GM18508 (cell line): ENCODE measurements around the gene CASKIN2.
"Not testable (repeated sequence)": the region's sequence is repeated elsewhere in the genome, so short reads cannot be mapped to it uniquely, and the experiment has no call there.

ENCODE experiments used
- ATAC-seq: cut with Tn5 transposase; IDR thresholded peaks from one replicate; pipeline ENCODE4 v1.9.1; 2021; ENCODE audit warnings: moderate number of reproducible peaks; ENCODE audit not compliant: insufficient read depth, unreplicated experiment

CASKIN2 gene

GRCh38 chr17:75492555-75493168, 22.7 kb downstream of the CASKIN2 start:
- no peak for ATAC-seq

DNA sequence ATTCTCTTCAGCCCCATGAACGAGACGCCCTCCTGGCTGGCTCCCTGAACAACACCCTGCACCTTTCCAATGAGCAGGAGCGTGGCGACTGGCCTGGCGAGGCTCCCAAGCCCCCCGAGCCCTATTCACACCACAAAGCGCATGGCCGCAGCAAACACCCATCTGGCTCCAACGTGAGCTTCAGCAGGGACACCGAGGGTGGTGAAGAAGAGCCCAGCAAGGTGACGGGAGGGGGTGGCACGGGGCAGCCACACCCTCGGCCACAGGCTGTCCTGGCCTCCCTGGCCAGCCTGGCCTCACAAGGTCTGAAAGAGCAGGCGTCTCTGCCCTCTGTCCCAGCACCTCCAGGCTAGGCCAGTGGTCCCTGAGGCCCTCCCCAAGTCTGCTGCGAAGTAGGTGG, 23.7 kb downstream of the CASKIN2 start:
- ATAC-seq, result no peak

- ATAC-seq, result no peak
Measured at GRCh38 chr17:75490953-75491649, 24.2 kb downstream of the CASKIN2 start.

DNA sequence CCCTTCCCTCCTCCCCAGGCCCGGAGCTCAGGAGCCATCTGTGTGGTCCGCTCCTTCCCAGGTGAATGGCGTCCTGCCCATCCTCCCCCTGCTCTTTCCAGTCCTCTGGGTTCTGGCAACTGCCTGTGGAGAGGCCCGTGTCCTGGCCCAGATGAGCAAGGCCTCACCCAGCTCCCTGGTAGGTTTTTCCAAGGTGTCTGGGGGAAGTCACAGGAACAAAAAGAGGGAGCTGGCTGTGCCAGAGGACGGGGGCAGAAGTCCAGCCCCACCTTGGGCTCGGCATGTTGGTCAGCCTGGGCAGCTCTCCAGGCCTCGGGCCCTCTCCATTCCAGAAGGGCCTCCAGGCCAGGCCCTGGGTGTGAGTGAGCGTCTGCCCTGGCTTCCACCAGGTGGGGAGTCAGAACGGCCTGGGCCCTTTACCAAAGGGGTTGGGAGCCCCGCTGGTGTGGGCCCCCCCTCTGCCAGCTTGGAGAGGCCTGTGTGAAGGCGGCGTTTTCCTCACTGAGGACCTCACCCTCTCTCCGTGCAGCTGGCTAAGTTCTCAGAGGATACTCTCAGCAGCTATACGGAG, 25.1 kb downstream of the CASKIN2 start:
- ATAC-seq, result no peak

DNA sequence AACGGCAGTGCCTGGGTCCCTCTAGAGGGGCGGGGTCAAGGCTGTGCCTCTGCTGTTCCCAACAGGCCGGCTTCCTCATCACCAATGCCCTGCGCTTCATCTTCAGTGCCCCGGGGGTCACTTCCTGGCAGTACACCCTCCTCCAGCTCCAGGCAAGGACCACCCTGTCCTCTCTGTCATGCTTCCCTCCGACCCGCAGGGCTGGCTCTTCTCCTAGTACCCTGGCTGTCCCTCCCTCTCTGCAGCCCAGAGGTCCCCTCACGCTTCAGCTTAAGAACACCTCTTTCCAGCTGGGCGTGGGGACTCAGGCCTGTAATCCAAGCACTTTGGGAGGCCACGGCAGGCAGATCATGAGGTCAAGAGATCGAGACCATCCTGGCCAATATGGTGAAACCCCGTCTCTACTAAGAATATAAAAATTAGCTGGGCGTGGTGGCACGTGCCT, 25.8 kb downstream of the CASKIN2 start:
- no peak for ATAC-seq

- ATAC-seq, result no peak
Measured at GRCh38 chr17:75488693-75489510, 26.4 kb downstream of the CASKIN2 start.

GRCh38 chr17:75487351-75488070, 27.8 kb downstream of the CASKIN2 start:
- ATAC-seq, result no peak

DNA sequence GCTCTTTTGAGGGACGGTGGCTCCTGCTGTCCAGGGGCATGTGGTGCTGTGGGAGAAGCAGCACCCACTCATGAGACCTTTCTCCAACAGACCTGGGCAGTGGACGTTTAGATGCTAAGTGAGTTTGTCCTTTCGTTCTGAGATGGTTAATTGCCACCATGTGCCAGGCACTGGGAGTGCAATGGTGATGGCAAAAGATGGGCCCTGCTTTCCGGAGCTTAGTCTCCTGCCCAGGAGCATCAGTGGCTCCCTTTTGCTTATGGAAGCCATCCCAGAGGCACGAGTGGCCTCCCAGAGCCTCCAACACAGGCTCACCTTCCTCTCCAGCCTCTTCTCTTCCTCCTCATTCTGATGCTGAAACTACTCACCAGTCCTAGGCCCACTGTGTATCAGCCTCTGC, 28.4 kb downstream of the CASKIN2 start:
- no peak for ATAC-seq

DNA sequence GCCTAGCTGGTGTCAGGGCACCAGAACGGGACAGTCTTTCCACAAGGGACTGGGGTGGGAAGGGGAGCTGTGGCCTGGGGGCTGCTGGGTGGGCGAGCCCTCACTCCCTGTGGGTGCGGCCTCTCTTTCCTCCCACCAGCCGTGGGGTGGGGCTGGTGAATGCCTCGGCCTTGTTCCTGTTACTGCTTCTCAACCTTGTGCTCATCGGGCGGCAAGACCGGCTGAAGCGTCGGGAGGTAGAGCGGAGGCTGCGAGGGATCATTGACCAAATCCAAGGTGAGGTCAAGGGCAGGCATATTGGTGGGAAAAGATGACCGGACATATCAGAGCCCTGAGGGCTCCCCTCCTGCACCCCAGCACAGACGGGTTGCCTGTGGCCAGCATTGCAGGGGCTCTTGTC, 29.2 kb downstream of the CASKIN2 start:
- no peak for ATAC-seq

GRCh38 chr17:75485688-75486087, 29.6 kb downstream of the CASKIN2 start:
- ATAC-seq, result no peak

DNA sequence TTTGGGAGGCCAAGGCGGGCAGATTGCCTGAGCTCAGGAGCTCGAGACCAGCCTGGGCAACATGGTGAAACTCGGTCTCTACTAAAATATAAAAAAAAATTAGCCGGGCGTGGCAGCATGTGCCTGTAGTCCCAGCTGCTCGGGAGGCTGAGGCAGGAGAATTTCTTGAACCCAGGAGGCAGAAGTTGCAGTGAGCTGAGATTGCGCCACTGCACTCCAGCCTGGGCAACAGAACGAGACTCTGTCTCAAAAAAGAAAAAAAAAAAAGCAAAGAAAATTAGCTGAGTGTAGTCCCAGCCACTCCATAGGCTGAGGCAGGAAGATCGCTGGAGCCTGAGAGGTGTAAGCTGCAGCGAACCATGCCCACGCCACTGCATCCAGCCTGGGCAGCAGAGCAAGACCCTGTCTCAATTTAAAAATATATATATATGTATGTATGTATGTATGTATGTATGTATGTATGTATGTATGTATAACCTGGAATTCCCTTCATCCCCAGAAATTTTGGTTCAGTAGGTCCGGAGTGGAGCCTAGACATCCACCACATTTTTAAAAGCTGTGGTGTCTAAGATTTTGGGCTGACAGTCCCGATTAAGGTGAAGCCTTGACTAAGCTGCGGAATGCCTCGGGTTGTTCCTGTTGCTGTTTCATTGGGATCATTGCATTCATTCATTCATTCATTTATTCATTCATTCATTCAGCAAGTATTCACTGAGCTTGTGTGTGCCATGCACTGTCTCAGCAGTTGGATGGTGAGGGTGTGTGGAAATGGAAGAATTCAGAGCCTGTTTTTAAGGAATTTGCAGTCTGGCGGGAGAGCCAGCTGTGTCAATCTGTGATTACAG, 33.0 kb downstream of the CASKIN2 start:
- ATAC-seq, result no peak

DNA sequence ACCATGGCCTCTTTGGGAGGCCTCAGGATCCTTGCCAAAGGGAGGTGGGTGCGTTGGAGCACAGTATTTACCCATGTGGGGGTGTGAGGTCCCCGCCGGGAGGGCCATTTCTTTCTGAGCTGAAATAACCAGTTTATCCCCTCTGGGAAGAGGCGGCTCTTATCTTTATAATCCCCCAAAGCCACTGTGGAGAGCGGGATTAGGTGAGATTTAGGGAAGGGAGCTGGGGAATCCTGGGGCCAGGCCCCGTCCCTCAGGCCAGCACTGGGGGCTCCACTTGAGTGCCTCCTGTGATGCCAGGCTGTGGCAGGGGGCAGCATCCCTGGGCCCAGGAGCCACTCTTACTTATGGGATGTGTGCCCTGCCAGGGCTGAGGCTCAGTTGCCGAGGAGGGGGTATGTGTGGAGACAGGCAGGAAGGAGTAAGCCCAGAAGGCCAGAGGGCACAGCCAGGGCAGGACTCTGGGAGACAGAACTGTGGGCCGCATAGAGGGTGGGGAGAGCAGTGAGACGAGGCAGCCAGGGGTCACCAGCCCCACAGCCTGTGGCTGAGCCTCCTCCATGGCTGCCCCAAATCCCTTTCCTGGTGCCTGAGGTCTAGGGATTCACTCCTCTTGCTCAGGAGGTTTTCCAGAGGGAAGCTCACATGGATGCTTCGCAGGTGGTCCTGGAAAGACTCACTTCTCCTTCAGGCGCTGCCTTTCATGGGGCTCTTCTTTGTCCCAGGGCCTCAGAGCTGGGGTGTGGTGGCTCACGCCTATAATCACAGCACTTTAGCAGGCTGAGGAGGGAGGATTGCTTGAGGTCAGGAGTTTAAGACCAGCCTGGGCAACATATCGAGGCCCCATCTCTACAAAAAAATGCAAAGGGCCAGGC, 33.9 kb downstream of the CASKIN2 start:
- ATAC-seq, result no peak

DNA sequence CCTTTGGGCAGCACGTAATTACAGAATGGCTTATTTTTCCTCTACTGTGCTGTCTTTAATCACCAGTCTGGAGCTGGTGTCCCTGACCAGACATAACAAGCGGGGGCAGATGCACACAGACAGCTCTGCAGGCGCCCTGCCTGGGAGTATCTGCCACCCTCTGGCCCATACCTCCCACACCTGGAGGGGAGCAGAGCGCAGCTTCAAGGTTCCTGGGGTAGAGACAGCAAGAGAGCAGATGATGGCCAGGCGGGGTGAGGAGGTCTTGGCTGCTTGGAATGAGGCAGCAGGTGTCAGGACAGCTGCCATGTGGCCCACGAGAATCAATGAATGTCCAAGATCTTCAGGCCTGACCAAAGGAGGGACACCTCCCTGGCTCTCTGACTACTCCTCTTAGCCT, 35.1 kb downstream of the CASKIN2 start:
- no peak for ATAC-seq

DNA sequence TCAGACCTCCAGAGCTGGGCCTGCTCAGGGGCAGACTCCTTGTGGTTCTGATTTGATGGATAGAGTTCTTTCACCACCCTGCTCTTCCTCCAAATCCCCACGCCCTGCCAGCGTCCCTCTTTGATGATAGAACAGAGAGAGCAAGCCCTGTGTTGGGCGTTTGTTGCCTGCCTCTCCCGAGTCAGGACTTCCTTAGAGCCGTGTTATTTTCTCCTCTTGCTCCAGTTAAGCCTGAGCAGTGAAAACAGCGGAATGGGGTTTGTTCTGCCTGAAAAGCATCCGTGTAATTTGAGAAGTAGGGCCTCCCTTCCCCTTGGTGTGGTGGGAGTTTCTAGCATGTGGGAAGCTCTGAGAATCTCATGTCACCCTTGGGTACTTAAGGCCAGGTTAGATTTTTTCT, 36.8 kb downstream of the CASKIN2 start:
- no peak for ATAC-seq

GRCh38 chr17:75477490-75477862, 37.9 kb downstream of the CASKIN2 start:
- ATAC-seq, result not testable (repeated sequence)

DNA sequence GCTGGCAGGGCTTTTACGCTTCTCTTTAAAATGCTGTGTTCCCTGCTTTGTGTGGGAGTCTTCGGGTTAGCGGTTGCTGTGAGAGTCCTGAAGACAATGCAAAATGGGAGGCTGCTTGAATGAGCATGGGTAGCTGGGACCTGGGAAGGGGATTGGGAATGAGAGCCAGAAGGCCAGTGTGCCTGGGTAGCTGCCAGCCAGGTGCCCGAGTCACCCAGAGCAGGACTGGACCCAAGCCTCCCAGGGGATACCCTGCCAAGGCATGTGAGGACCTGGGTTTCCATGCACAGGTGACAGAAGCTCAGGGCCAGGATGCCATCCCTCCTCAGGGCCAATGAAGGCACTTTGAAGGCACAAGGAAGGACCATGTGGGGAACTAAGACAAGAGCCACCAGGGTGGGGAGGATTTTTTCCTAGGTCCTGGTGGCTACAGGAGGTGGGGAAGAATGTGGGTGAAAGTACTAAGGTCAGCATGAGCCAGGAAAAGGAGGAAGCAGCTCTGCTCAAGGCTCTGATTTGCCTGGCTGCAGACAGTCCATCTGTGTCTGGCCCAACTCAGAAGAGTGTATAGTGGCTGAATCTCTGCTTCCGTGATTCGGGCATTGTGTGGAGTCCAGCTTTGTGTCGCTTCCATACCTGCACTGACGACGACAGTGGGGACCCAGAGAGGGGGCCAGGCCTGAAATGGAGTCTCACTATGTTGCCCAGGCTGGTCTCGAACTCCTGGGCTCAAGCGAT, 38.4 kb downstream of the CASKIN2 start:
- ATAC-seq, result no peak

- no peak for ATAC-seq
Measured at GRCh38 chr17:75476271-75476671, 39.1 kb downstream of the CASKIN2 start.

DNA sequence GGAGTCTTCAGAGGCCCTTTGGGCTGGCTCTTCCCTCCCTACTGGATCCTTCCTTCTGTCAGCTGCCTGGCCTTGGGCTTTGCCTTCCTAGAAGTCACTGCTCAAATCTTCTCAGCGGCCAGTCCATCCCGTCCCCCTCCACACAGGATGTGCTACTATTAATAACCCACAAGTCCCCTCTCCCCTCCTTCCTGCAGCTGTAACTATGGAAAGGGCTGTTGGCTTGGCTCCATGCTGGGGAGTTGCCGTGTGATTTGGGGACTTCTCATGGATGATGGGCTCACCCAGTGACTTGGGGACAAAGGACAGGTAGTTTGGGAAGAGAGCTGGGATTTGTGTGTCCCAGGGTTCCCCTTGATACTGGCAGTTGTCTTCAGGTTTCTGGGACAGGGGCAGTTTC, 39.5 kb downstream of the CASKIN2 start:
- no peak for ATAC-seq
